Suppressor macrophage treated with lipopolysaccharide for 1 hour (primary cell): ENCODE data around the gene SPATA9.
A peak's percentile ranks its signal among the peaks of the same experiment; 100 is the strongest.
"Not testable (repeated sequence)": the region's sequence is repeated elsewhere in the genome, so short reads cannot be mapped to it uniquely, and the experiment has no call there.

Source experiments
- DNase-seq, 3 donors: peaks; one replicate each; pipeline ENCODE4 v3.0.0-alpha.2; 2020 to 2022

SPATA9 gene

DNA sequence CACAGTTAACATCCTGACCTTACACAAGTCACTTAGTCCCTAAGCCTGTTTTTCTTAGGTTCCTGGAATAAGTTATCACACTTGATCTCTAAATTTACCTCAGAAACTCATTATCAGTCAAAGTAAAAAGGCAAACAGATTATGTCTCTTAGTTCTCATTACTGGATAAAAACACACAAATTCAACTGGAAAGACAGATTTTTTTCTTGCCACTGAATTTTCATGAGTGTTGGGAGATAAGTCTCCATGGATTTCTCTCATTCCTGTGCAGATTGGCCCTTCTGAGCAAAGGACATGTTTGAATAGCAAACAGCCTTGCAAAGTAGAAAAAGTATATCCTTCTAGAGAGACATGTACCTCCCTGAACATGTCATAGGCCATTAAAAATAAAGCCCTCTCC lies 10.2 kb downstream of the SPATA9 start:
- no peak for DNase-seq

DNA sequence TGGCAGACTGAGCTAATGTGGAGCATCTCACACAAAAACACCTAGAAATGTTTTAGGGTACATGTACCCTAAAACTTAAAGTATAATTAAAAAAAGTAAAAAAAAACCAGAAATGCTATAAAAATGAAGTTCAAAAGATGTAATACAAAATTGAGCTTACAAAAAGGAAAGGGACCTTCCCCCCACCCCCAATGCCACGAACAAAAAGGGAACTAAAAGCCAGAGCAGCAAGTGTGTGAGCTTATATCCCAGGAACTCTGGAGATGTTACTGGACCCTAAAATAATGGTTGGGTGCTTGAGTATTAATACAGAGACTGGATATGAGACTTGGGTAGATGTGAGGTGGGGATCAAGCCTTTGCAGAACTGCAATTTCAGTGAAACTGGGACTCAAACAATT lies 11.0 kb downstream of the SPATA9 start:
- peak; percentile 31 to 54 (median 48) for DNase-seq

DNA sequence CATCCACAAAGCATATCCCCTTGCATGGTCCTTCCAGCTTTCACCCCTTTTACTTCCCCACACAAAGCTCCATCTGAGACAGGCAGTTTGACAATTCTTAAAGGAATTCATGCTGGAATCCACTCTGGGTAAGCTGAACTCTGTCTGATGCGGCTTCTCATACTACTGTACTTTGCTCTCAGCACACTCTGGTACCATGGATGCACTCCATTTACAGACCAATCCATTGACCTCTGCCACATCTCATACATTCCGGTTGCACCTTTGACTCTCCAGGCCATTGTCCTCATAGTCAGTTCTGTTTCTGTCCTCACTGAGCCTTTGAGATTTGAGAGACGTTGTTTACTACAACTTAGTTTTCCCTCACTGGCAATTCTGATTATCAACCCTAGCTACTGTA lies 12.2 kb downstream of the SPATA9 start:
- no peak for DNase-seq

DNA sequence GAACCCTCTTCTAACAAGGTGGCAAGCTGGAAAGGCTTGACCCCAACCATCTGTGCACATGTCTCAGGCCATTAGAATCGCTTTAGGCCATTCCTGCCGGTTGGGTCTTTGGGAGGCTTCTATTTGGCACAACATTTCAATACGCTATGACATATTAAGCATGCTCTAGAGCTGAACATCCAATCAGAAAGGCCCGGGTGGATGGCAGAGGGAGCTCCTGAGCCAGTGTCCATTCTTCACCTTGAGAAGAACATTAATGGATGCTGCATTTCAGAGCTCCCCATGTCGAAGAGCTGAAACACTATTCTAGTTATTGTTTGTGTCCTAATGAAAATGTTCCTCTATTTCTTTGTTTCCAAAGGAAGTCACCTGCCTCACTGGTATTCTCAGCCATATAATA lies 12.8 kb downstream of the SPATA9 start:
- DNase-seq = no peak

DNA sequence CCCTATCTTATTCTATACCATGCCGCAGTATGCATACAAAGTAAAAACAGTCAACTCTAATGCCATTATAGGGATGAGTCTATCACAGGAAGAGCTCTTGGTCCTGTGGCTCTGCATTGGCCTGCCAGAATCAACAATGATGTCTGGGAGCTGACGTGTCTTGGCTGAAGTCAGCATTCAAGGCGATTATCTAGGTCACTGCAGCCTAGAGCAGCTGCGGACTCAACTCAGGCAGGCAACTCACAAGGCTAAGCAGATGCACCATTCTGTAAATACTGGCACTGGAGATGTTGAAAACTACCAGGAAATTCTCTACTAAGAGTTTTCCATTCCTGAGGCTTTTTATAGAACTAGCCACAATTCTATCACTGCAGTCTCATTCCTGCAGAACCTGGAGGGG lies 13.3 kb downstream of the SPATA9 start:
- DNase-seq = no peak

DNA sequence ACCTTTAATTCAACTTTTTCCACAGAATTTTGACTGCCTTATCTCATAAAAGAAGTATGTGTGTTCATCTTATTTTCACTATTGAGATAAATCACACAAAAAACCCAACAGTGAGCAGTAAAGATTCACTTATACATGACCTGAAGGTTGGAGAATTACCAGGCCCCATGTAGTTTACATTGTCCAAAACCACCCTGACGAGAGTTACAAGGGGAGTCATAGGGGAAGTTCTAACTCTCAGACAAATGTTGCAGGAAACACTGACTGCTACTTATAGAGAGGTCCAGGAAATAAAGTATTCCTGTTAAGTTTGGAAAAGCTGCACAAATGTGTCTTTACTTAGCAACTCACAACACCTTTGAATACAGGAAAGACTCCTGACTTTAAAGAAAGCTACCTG lies 14.1 kb downstream of the SPATA9 start:
- DNase-seq = peak; percentile 42 to 72 (median 58)

DNA sequence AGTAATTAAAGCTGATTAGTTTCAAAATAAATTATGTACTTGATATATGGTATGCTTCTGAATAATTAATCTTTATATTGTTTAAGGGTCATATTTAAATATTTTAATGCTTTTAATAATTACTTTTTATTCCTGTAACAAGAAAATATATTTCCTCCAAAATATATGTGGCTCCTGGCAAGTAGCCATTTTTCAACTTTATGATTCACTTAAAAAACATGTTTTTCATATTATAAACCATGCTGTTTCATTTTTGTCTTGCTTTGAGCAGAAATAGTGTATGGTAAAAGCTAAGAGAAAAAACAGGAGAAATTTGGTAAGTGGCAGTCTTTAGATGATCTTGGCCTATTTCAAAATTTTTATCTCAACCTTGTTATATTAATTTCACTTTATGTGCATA lies 14.6 kb downstream of the SPATA9 start:
- no peak for DNase-seq

DNA sequence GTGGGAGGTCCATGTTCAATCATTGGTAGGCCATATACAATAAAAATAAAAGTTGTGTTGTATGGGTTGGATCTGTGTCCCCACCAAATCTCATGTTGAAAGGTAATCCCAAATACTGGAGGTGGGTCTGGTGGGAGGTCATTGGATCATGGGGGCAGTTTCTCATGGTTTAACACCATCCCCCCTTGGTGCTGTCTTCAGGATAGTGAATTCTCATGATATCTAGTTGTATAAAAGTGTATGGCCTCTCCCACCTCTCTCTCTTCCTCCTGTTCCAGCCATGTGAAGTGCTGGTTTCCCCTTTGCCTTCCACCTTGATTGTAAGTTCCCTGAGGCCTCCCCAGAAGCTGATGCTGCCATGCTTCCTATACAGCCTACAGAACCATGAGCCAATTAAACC lies 15.1 kb downstream of the SPATA9 start:
- DNase-seq = no peak

DNA sequence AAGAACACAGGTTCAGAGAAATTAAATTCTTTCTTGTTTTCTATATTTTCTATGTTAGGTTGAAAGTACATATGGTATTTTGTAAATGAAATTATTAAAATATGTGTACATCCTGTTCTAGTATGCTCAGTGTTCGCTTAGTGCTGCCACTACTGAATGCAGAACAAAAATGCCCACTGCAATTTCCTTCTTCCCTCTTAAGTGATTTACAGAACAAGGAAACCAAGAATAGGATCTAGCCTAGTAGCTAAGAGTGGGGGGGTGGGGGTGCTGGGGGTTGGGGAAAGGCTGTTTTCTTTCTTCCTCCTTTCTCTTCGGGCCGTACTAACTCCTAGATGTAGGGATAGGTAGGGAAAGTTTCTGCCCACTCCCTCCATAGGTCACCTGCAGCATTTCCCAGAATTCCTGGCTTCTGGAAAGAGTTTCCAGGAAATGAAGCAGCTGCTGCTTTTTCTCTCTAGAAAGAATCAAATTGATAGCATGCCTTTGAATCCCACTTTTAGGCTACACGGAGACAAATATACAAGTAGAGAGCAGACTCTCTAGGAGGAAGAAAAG lies 15.7 kb downstream of the SPATA9 start:
- DNase-seq = peak; percentile 44 to 59 (median 53)

DNA sequence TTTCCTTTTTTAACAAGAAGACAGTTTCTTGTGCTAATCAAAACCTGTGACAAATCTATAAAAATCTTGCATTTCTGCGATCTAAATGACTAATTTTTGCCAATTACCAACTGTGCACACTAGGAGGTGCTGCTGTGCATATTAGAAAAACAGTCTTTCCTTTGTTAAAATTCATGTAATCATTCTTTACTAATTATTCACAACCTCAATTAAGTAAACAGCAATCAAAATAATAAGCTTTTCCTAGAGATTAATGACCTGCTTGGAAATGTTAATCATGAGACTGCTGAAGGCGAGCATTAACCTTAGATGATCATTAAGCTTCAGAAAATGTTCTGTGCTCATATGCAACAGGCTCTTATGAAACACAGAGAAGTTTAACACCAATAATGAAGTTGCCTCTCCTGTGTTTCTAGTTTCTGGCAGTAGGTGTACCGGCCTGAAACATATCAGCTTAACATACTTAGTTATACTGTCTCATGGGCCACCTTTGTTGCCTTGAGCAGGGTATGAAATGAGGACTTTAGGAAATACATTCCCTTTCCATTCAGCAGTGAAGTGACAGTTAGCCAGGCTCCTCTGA lies 18.5 kb downstream of the SPATA9 start:
- DNase-seq = peak; percentile 62 to 77 (median 69)

DNA sequence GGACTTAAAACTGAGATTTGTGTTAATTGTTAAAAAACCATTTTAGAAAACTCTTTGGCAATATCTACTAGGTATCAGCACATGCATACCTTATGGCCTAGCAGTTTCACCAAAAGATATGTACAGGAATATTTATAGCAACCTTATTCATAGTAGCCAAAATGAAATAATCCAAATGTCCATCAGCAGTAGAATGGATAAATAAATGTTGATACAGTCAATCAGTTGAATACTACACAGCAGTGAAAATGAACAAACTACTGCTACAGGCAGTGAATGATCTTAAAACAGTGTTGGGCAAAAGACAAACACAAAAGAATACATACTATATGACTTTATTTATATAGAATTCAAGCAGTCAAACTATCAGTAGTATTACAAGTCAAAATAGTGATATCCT lies 19.8 kb downstream of the SPATA9 start:
- no peak for DNase-seq

DNA sequence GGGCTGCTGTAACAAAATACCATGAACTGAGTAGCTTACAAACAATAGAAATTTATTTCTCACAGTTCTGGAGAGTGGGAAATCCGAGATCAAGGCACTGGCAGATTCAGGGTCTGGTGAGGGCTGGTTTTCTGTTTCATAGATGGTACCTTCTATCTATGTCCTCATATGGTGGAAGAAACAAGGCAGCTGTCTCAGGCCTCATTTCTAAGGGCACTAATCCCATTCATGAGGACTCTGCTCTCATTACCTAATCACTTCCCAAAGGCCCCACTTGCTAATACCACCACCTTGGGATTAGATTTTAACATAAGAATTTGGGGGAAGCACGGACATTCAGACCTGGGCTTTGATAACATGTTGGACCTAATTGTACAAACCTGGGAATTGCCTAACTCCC lies 22.7 kb downstream of the SPATA9 start:
- no peak for DNase-seq

DNA sequence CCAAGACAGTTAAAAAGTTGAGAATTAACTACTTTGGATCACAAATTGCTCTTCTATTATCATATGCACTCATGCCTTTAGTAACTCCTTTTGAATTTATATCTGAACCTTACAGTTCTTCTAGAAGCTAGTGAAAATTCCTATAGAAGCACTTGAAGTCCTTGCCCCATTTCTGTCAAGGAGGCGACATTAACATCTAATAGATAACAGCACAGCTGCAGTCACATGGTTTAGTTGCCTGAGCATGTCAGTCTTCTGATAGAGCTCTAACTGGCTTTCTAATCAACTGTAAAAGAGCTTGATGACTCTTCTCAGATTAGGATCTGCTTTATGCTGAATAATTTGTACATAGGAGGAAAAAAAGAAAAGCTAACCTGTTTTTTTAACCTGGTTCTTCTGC lies 27.2 kb downstream of the SPATA9 start:
- DNase-seq = no peak

DNA sequence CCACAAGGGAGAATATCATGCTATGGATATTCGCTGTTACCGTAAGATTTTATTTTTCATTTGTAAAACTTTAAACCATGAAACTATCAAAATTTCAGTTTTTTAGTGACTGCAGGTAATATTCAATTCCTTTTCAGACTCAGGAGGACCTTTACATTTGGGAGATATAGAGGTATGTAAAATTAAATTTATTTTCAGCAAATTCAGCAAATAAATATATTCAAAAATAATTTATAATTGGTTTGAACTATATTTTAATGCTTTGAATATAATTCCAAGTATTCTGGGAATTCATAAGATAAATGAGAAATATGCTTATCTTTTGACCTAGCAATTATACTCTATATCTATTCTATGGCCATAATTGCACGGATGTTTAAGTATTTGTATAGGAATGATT lies 28.6 kb downstream of the SPATA9 start:
- no peak for DNase-seq

DNA sequence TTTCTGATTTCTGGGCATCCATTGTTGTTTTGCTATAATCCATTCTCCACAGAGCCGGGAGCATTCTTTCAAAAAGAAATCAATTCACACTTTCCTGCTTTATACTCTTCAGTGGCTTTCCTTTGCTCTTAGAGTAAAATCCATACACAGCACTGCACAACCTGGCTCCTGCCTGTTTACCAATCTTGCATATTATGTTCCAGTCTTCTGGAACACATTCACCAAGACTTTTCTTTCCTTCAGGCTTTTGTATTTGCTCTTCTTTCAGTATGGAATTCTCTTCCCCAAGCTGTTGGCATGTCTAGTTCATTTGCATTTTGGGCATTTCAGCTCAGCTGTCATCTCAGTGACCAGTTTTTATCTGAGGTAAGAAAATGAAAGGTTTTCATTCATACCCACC lies 29.9 kb downstream of the SPATA9 start:
- DNase-seq = no peak

DNA sequence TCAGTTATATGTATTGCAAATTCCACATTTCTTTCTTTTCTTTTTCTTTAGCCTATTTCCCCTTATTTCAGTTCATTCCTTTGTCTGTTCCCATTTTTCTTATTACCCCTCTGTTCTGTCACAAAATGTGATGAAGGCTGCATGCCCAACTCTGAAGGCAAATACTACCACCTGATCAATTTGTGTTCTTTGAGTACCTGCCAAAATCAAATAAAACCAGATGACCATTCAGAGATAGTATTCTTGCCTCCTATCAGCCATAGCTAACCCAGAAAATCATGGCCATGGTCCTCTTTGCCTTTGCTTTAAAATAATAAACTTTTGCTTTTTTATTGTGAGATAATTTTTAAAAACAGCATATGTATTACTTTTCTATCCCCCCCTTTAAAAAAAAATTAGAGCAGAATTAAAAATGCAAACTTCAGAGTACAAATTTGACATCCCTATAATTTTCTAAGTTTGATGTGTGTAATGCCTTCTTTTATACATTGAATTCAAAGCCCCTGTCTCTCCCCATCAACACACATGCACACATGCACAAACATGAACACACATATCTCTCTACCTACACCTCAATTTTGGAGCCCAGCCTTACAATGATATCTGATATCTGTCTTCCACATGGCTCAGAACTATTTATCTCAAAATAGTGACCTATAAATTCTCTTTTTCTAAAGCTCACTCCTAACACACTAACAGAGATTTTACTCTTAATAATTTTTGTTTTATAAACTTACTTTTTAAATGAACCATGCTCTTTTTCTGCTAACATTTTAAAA lies 32.8 kb downstream of the SPATA9 start:
- DNase-seq = no peak

DNA sequence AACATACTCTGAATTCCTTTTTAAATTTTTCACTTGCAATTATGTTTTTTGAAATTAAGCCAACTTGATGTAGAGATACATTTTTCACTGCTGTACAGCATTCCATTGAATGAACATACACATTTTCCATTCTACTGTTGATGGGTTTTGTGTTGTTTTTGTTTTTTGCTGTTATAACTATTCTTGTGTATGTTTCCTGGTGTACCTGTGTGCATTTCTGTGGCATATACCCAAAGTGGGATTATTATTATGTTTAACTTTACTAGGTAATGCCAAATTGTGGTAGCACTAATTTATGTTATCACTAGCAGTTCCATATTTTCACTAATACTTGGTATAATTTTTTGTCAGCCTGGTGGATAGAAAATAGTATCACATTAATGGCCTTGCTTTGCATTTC lies 33.5 kb downstream of the SPATA9 start:
- no peak for DNase-seq

DNA sequence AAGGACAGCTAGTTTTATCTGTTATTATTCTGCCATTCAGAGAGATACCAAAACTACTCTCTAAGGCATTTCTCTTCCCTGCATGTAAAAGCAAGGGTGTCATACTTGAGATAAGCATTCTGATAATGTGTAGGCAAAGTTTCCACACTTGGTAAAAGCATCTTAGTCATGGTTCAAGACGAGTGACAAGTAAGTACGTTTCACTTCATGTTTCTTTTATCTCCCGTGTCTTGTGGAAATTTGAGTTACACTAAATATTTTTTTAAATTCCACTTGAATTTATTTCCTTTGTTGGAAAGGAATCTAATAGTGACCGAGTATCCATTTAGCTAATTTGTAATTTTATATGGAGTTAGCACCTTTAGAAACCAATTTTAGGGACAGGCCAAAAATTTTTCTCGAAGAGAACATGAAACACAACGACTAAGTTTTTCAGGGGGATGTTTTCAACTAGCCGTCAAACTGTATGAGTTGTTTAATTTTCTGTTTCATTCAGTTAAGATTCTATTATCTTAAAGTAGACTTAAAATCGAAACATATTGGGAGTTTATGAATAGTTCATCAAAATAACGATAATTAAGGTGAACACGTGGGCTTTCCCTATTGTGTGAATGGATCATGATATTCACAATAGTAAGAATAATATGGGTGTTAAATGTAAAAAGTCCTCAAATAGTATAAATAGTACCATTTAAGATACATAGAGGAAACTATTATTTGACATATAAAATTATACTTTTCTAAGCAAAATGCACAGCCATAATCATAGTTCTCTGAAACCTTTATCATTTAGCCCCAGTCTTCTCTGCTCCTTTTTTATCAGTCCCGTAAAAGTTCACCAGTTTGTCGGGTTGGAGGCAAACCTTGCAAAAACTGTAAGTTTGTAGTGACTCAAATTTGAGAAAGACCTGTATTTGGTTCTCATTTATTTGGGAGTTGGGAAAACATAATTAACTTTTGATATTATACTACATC lies 34.6 kb downstream of the SPATA9 start:
- peak; percentile 29 to 67 (median 56) for DNase-seq

DNA sequence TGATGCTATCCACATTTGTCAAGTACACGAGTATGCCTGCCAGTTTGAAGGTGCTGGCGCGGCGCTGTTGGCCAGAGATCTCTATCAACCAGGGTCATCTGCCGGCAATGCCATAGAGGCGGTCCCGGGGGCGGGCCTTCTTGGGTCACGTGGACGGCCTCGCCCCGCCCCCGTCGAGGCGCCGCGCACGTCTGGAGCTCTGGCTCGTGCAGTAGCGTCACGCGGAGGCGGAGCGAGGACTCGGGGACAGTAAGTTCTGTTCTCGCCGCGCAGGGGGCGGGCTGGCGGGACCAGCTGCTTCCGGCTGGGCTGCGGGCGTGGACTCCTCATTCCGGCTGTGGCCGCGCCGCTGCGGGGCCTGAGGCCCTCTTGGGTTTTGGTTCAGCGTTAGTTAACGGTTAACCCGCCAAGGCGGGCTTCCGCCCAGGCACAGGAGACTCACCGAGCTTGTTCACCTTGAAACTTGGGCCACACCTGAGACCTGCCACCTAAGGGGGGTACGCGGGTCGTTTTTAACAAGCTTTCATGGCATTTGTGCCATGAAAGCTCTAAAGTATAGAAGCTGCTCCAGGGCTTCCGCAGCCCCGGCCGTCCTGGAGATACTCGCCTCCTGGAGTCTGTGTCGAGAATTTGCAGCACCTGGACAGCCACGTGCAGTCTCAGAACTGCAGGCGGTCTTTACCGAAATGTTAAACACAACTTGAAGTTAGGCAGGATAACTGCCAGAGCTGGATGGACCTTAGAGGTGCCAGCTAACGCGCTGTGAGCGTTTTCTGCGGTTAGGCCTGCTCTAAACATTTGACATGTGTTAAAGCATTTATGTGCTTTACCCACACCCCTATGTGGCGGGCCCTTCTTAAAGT lies 36.0 kb downstream of the SPATA9 start, which contains the start of gene RFESD:
RFESD (plus strand) TSS at position 209 of the 863 bp plus-strand sequence. CDS start 5,495 bp downstream, outside the sequence.
- DNase-seq = peak; percentile 100

DNA sequence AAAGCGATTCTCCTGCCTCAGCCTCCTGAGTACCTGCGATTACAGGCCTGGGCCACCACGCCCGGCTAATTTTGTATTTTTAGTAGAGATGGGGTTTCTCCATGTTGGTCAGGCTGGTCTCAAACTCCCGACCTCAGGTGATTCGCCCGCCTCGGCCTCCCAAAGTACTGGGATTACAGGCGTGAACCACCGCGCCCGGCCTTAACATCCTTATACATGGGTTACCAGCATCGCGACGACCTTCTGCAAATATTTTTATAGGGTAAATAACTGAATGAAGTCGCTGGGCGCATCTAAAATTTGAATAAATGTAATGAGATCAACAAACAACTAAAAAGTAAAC lies 36.6 kb downstream of the SPATA9 start:
- DNase-seq = not testable (repeated sequence)

DNA sequence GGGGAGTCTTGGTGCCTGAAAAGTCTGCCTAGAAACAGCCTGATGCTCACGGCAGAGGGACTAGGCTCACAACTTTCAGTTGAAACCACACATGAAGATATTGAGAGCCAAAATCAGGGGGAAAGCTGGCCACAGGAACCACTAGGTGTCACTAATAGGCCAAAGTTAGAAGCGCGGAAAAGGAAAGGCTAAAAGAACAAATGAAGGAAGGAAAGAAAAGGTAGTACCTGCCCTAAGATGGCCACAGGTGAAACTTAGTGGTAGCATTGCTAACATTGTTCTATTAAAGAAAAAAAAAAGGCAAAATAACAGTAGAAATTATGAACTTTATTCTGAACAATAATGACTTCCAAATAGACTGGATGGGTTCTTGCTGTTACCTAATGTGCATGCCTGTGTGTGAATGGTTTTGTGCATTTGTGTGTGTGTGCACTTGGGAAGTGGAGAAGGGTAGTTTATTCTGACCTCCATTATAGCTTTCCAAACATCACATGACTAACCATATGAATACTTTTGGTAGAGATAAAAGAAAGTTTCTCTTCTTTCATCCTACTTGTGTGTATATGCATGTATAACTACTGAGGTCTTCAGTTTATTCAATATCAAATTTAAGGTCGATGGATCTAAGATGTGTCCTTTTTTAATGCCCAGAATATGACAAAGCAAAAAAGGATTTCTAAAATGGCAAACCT lies 38.3 kb downstream of the SPATA9 start:
- DNase-seq = peak; percentile 56 to 61 (median 59)

DNA sequence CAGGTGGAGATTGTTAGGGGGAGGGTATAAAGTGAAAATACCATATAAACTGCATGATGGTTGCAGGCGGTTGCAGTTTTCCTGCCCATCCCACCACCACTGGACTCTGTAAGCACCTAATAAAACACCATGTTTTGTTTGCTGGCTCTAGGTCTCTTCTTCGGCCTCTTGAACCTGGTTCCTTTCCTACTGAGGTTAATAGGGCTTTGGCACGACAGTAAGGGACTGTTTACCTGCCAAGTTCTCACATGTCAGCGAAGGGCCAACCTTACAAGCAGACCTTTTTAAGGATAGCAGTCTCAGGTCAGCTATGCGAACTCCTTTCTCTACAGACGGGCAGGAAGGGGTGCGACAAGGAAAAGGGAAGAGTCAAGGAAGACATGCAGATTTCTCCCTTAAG lies 39.6 kb downstream of the SPATA9 start:
- no peak for DNase-seq
